ENCODE results near the gene KDM4B. TPM values are rescaled to one million over a fixed set of nuclear protein-coding genes. Genes with fewer than 3 reads are reported as not detected.

The KDM4B gene
- total and polyA plus RNA-seq, 10 of the 15 experiments (the other 5 are each of a cell fraction or from before 2014, with no cell fraction given) = 0.47 to 49.6 (median 16.2) TPM

- TF ChIP-seq ZNF687 (IDR thresholded peaks at IDR 0.05) = no peak
Measured at GRCh38 chr19:5026706-5027273, 57.9 kb downstream of the KDM4B start (continued).

DNA sequence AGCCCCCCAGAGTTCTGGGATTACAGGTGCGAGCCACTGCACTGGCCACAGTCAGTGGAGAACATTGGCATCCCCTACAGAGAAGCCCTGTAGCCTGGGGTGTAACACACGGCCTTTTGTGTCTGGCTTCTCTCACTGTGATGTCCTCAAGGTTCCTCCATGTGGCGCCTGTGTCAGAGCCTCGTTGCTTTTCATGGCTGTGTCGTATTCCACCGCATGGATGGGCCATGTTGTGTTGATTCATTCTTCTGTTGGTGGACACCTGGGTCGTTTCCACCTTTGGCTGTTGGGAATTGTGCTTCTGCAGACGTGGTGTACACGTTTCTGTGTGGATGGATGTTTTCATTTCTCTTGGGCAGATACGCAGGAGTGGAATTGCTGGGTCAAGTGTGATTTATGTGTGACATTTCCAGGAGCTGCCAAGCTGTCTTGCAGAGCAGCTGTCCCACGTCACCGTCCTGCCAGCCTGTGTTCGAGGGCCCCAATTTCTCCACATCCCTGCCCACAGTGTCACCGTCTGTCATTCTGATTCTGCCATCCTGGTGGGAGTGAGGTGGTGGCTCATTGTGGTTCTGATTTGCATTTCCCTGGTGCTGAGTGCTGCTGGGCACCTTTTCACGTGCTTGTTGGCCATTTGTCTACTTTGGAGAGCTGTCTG, 59.4 kb downstream of the KDM4B start:
- 90% methylated on average over 15 of the region's 15 CpGs for WGBS (ENCODE audit: insufficient coverage, insufficient replicate concordance, low lambda C conversion rate, missing lambda C conversion rate)

More for the DNA sequence above, 59.4 kb downstream of the KDM4B start:
- Histone ChIP-seq H2AFZ (ENCODE audit: control insufficient read depth, low read depth, low read length) (no peak overlapping the region), H3K9me3 (replicated peaks; ENCODE audit: control insufficient read depth, insufficient read depth, low read length) (no peaks in the 10 kb centered on the region), H3K79me2 (ENCODE audit: control insufficient read depth, insufficient read depth, low read length) (peaks cover 18% of the 10 kb centered on the region), H3K36me3 (ENCODE audit: control insufficient read depth in 2 of 2, insufficient read depth in 2 of 2, low read length in 1 of 2) (peaks cover 3 to 5% of the 10 kb centered on the region in 2 experiments; a peak in 3 of 4 replicates), H3K4me2 (ENCODE audit: control insufficient read depth, insufficient read depth) (no peak overlapping the region), H3K9ac (ENCODE audit: control insufficient read depth, insufficient read depth, low read length) (no peak overlapping the region), H3K27me3 (replicated peaks in 1 of 2; ENCODE audit: control insufficient read depth in 2 of 2, insufficient read depth in 2 of 2, low read length in 1 of 2) (no peaks in the 10 kb centered on the region), H4K20me1 (ENCODE audit: control insufficient read depth, insufficient read depth) (peaks cover 3% of the 10 kb centered on the region; the same call in 1 of the 2 replicates), H3K4me3 (no peak overlapping the region), H3K4me1 (ENCODE audit: control insufficient read depth, insufficient read depth, low read length) (peaks cover 7% of the 10 kb centered on the region), H3K27ac (ENCODE audit: control insufficient read depth, insufficient read depth) (no peak overlapping the region)
- CTCF ChIA-PET = interaction anchor here (1.1 to 5.9 kb wide), 3 partner anchors 12 to 219 kb away, joined by 4 to 72 read pairs (median 6); no protein-coding TSS in a partner anchor
- TF ChIP-seq ZBTB11 (CRISPR knock-in tag; IDR thresholded peaks at IDR 0.05) (no peak), PAX5 (IDR thresholded peaks at IDR 0.05; ENCODE audit: borderline replicate concordance, low read depth, low read length) (no peak), IRF4 (IDR thresholded peaks at IDR 0.05; ENCODE audit: low read depth, low read length) (no peak), HDGF (IDR thresholded peaks at IDR 0.05) (no peak), BACH1 (IDR thresholded peaks at IDR 0.05; ENCODE audit: borderline replicate concordance) (no peak)
- TF ChIP-seq, protein P1, sequence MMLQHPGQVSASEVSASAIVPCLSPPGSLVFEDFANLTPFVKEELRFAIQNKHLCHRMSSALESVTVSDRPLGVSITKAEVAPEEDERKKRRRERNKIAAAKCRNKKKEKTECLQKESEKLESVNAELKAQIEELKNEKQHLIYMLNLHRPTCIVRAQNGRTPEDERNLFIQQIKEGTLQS (IDR thresholded peaks at IDR 0.05; ENCODE audit: borderline replicate concordance, extremely low read depth, low read depth, low read length) = no peak
- FAIRE-seq (no peak), ATAC-seq (no peak), DNase-seq (ENCODE audit: low read depth, low spot score) (no peak)
- in situ Hi-C loops (cut with MboI) = no loop called here
- SMC1A ChIA-PET (ENCODE audit: uncharacterized antibody, unreplicated experiment) = interaction anchor here (1.6 kb wide), 1 partner anchor 27 kb away, joined by 4 read pairs; no protein-coding TSS in a partner anchor
- no TSS peak for BruUV-seq (replicated peaks)
- RAD21 ChIA-PET (ENCODE audit: unreplicated experiment) = no interaction called here
- intact Hi-C loops (cut with micrococcal nuclease; ENCODE audit: unreplicated experiment) = no loop called here
- POLR2A ChIA-PET = interaction anchor here (1.8 kb wide), 1 partner anchor 219 kb away, joined by 3 read pairs; no protein-coding TSS in a partner anchor

Data from GM12878 (cell line).